Mesenchymal stem cell (in vitro differentiated cells and primary cell): ENCODE data around the gene STC2.
A peak's percentile ranks its signal among the peaks of the same experiment; 100 is the strongest.

Experiments
- DNase-seq: peaks from one replicate; pipeline ENCODE4 v3.0.0-alpha.2; 2013
- H2AFZ ChIP-seq: one replicate; pipeline ENCODE4 v1.6.1; 2013; ENCODE audit warnings: low read depth, mild to moderate bottlenecking, control low read depth, inconsistent platforms, low read length, moderate library complexity
- H2AK5ac ChIP-seq: 2 replicates; pipeline ENCODE4 v1.6.1; 2013; ENCODE audit warnings: low read length, moderate library complexity, mild to moderate bottlenecking, inconsistent platforms; ENCODE audit not compliant: severe bottlenecking
- H2BK120ac ChIP-seq: one replicate; pipeline ENCODE4 v1.6.1; 2013; ENCODE audit warnings: low read depth, mild to moderate bottlenecking, inconsistent platforms, low read length, moderate library complexity
- H2BK12ac ChIP-seq, 2 experiments: one replicate each; pipeline ENCODE4 v1.6.1; 2013; ENCODE audit warnings: inconsistent platforms in 2 of 2, low read length in 2 of 2, mild to moderate bottlenecking in 2 of 2, moderate library complexity in 2 of 2, control low read depth in 1 of 2
- H2BK15ac ChIP-seq: one replicate; pipeline ENCODE4 v1.6.1; 2013; ENCODE audit warnings: mild to moderate bottlenecking, low read depth, inconsistent platforms; ENCODE audit not compliant: poor library complexity, severe bottlenecking
- H2BK5ac ChIP-seq: 2 replicates; pipeline ENCODE4 v1.6.1; 2013; ENCODE audit warnings: low read depth, mild to moderate bottlenecking, low read length, control low read depth, inconsistent platforms; ENCODE audit not compliant: poor library complexity, severe bottlenecking
- H3K14ac ChIP-seq, 2 experiments: one replicate each; pipeline ENCODE4 v1.6.1; 2013; ENCODE audit warnings: inconsistent platforms in 2 of 2, low read length in 2 of 2, control low read depth in 1 of 2, mild to moderate bottlenecking in 1 of 2, moderate library complexity in 1 of 2
- H3K18ac ChIP-seq, 2 experiments: one replicate each; pipeline ENCODE4 v1.6.1; 2013; ENCODE audit warnings: inconsistent platforms in 2 of 2, low read length in 2 of 2, control low read depth in 1 of 2, low read depth in 1 of 2, mild to moderate bottlenecking in 1 of 2
- H3K23ac ChIP-seq, 2 experiments: one replicate each; pipeline ENCODE4 v1.6.1; 2013; ENCODE audit warnings: inconsistent platforms in 2 of 2, low read length in 2 of 2, mild to moderate bottlenecking in 2 of 2, moderate library complexity in 2 of 2, control low read depth in 1 of 2
- H3K27ac ChIP-seq: 2 replicates; pipeline ENCODE4 v1.5.1; 2013; ENCODE audit warnings: mild to moderate bottlenecking, moderate library complexity, low read length, control low read depth, inconsistent platforms; ENCODE audit not compliant: poor library complexity, severe bottlenecking
- H3K27me3 ChIP-seq, 2 experiments: 2 replicates each; pipeline versions ENCODE4 v1.6.1 to v1.7.0; 2013; ENCODE audit warnings: low read length in 2 of 2, mild to moderate bottlenecking in 2 of 2, moderate library complexity in 2 of 2, control low read depth in 1 of 2, inconsistent platforms in 1 of 2; ENCODE audit not compliant: control insufficient read depth in 1 of 2, insufficient read depth in 1 of 2
- H3K36me3 ChIP-seq, 2 experiments: 2 replicates each; pipeline versions ENCODE4 v1.6.1 to v1.7.0; 2013; ENCODE audit warnings: low read length in 2 of 2, control low read depth in 1 of 2, inconsistent platforms in 1 of 2, low read depth in 1 of 2, mild to moderate bottlenecking in 1 of 2; ENCODE audit not compliant: insufficient read depth in 2 of 2, control insufficient read depth in 1 of 2
- H3K4ac ChIP-seq, 2 experiments: one replicate each; pipeline ENCODE4 v1.6.1; 2013; ENCODE audit warnings: inconsistent platforms in 2 of 2, low read length in 2 of 2, mild to moderate bottlenecking in 2 of 2, moderate library complexity in 2 of 2, control low read depth in 1 of 2, low read depth in 1 of 2
- H3K4me1 ChIP-seq: 2 replicates; pipeline ENCODE4 v1.6.1; 2013; ENCODE audit warnings: low read depth, low read length, control low read depth; ENCODE audit not compliant: control insufficient read depth, insufficient read depth
- H3K4me2 ChIP-seq: 2 replicates; pipeline ENCODE4 v1.6.1; 2013; ENCODE audit warnings: low read length, mild to moderate bottlenecking, inconsistent platforms; ENCODE audit not compliant: poor library complexity, severe bottlenecking
- H3K4me3 ChIP-seq, 2 experiments: 2 replicates each; pipeline versions ENCODE4 v1.5.1 to v1.7.0; 2013; ENCODE audit warnings: low read length in 2 of 2, mild to moderate bottlenecking in 2 of 2, control low read depth in 1 of 2, low read depth in 1 of 2; ENCODE audit not compliant: insufficient read depth in 1 of 2
- H3K79me1 ChIP-seq: replicated peaks from 2 replicates; pipeline ENCODE4 v1.6.1; 2013; ENCODE audit warnings: mild to moderate bottlenecking, control low read depth, low read length, inconsistent platforms; ENCODE audit not compliant: poor library complexity, severe bottlenecking
- H3K9ac ChIP-seq: 2 replicates; pipeline ENCODE4 v1.7.0; 2013; ENCODE audit warnings: mild to moderate bottlenecking, low read length, moderate library complexity
- H3K9me3 ChIP-seq: 2 replicates; pipeline ENCODE4 v1.7.0; 2013; ENCODE audit warnings: mild to moderate bottlenecking, low read length; ENCODE audit not compliant: control insufficient read depth
- H4K8ac ChIP-seq: one replicate; pipeline ENCODE4 v1.6.1; 2013; ENCODE audit warnings: inconsistent platforms, mild to moderate bottlenecking, low read length, moderate library complexity
- H4K91ac ChIP-seq: one replicate; pipeline ENCODE4 v1.6.1; 2013; ENCODE audit warnings: mild to moderate bottlenecking, low read length, inconsistent platforms
- WGBS: methylation state at CpG from one replicate; pipeline ENCODE4 v1.1.7; 2013; ENCODE audit warnings: mixed read lengths; 5-methylcytosine and 5-hydroxymethylcytosine counted together

Gene STC2

DNA sequence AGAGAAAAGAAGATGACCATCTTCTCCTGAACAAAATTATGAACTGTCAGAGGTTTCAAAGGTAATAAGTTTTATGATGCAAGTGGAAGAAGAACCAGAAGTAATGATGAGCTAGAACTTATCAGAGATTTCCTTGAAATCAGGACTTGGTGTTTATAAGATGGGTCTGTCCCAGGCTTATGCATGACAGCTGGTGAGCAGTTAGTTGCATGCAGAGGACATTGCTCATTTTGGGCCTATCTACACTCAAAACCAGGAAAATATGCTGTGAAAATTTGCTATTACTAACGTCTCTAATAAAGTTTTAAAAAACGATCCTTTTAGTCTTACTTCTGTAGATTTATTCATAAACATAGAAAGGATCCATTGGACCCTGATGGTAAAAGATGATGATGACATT is 6.6 kb upstream of the STC2 start:
- no peak for DNase-seq
- no peaks in the 10 kb centered on the region for H3K36me3 ChIP-seq
- no peak overlapping the region for H2BK12ac ChIP-seq
- no peak overlapping the region for H4K8ac ChIP-seq
- H3K9me3 ChIP-seq, result no peaks in the 10 kb centered on the region
- H3K14ac ChIP-seq, result no peak overlapping the region
- WGBS, result no CpG with 5 or more reads among the region's 2 CpGs
- no peaks in the 10 kb centered on the region for H3K79me1 ChIP-seq
- H3K4ac ChIP-seq, result no peak overlapping the region
- H3K23ac ChIP-seq, result no peak overlapping the region
- H2BK5ac ChIP-seq, result no peak overlapping the region
- no peak overlapping the region for H2AK5ac ChIP-seq
- H3K4me2 ChIP-seq, result no peak overlapping the region
- H3K18ac ChIP-seq, result no peak overlapping the region
- no peak overlapping the region for H2BK15ac ChIP-seq
- H3K4me3 ChIP-seq, result no peak overlapping the region
- peak overlapping the region; percentile 7 for H3K9ac ChIP-seq
- H4K91ac ChIP-seq, result no peak overlapping the region
- H3K27me3 ChIP-seq, result no peaks in the 10 kb centered on the region
- no peak overlapping the region for H2AFZ ChIP-seq
- no peak overlapping the region for H2BK120ac ChIP-seq
- peaks cover 4% of the 10 kb centered on the region for H3K4me1 ChIP-seq
- H3K27ac ChIP-seq, result no peak overlapping the region

DNA sequence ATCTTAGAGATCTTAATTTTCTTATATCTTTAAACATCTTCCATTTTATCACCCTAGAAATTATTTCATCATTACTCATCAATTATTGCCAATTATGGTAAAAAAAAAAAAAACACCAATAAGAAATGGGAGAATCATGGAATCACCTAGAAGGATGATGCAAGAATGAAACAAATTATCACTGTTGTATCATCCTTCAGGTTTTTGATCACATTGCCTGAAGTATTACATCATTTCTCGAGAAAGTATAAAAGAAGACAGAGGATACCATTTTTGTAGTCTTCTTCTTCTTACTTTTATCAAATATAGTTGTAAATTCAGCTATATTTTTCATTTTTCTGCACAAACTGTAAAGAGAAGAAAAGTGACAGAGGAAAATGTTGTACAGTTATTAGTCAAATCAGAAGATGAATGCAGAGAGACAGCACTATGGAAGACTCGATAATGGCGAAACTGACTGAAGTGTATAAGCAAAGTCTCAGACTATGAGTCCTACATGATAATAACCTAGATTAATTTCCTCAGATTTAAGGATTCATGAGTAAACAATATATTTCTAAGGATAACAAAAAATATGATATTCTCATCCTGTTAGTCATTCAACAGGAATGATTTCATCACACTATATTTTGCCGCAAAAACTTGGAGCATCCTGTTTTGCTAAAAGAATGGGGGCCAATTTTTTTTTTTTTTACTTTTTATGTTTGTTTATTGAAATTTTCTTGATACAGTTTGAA is 5.9 kb upstream of the STC2 start:
- 40% methylated on average over 1 of the region's 4 CpGs for WGBS

DNA sequence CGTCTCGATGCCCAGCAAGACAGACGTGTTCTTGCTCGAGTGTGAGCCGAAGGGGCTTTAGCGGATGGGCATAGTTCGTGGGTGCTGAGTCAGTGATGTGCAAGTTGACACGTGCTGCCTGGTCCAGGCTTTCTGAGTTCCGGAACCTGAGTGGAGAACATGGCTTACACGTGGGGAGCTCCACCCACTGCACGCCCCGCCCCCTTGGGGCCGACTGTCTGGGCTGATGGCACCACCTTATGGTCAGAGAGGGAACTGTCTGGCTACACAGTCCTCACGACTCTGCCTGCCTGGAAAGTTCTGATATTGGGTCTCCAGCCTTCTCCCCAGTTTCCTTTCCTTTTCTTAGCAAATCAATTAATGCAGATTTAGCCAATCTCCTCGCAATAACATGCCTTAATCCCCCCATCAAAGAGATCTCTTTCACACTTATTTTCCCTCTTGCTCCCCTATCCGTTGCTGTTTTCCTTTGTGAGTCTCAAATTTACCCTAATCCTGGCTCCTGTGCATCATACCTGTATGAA is 3.8 kb upstream of the STC2 start:
- Histone ChIP-seq H2BK5ac (no peak overlapping the region), H2BK12ac (no peak overlapping the region), H3K4me2 (no peak overlapping the region), H2AK5ac (no peak overlapping the region), H2AFZ (no peak overlapping the region), H3K23ac (no peak overlapping the region), H3K18ac (peak overlapping the region in 1 of 2 experiments; percentile 78), H4K91ac (no peak overlapping the region), H3K9ac (no peak overlapping the region), H3K27ac (no peak overlapping the region), H3K9me3 (no peaks in the 10 kb centered on the region), H2BK120ac (no peak overlapping the region), H3K4me3 (no peak overlapping the region), H3K4me1 (peaks cover 25% of the 10 kb centered on the region), H4K8ac (no peak overlapping the region), H3K4ac (no peak overlapping the region), H3K27me3 (peaks cover 0 to 18% of the 10 kb centered on the region in 2 experiments), H3K36me3 (no peaks in the 10 kb centered on the region), H2BK15ac (peak overlapping the region; percentile 53), H3K79me1 (peaks cover 3% of the 10 kb centered on the region), H3K14ac (no peak overlapping the region)
- 49% methylated on average over 16 of the region's 16 CpGs for WGBS
- DNase-seq, result peak; percentile 82

More for the DNA sequence above, 5.9 kb upstream of the STC2 start:
- Histone ChIP-seq H2BK5ac (no peak overlapping the region), H2AFZ (no peak overlapping the region), H3K27me3 (no peaks in the 10 kb centered on the region), H4K91ac (no peak overlapping the region), H3K18ac (no peak overlapping the region), H3K36me3 (no peaks in the 10 kb centered on the region), H3K9ac (peak overlapping the region; percentile 70), H3K79me1 (no peaks in the 10 kb centered on the region), H3K9me3 (no peaks in the 10 kb centered on the region), H3K4me3 (no peak overlapping the region), H3K27ac (no peak overlapping the region), H2AK5ac (no peak overlapping the region), H3K4ac (no peak overlapping the region), H3K4me1 (peaks cover 6% of the 10 kb centered on the region), H3K14ac (no peak overlapping the region), H2BK120ac (no peak overlapping the region), H2BK12ac (no peak overlapping the region), H2BK15ac (no peak overlapping the region), H4K8ac (no peak overlapping the region), H3K4me2 (no peak overlapping the region), H3K23ac (no peak overlapping the region)
- peak; percentile 37 for DNase-seq

DNA sequence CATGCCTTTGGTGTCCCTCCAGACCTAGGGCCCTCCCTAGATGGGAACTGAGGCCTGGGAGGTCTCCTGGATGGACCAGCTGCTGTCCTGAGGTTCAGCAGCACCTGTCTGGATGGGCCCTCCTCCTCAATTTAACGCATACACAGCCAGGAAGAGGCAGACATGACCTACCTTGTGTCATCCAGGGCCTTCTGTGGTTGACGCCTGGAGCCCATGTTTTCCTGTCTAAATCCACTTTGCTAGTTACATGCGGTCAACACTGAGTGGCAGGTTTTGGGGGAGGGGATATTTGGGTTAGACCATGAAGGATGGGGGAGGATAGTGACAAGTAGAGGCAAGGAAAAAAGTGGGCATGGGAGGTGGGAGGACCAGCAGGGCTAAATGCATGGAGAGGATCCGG is 3.1 kb upstream of the STC2 start:
- Histone ChIP-seq H3K36me3 (no peaks in the 10 kb centered on the region), H3K4me1 (peaks cover 27% of the 10 kb centered on the region), H2BK15ac (peak overlapping the region; percentile 44), H2BK12ac (peak overlapping the region; percentile 12 to 50), H3K79me1 (peaks cover 3% of the 10 kb centered on the region), H3K18ac (no peak overlapping the region), H2BK120ac (no peak overlapping the region), H3K9ac (no peak overlapping the region), H2AFZ (no peak overlapping the region), H3K4ac (no peak overlapping the region), H3K27ac (no peak overlapping the region), H4K8ac (peak overlapping the region; percentile 5), H3K4me3 (no peak overlapping the region), H3K23ac (no peak overlapping the region), H3K27me3 (peaks cover 0 to 18% of the 10 kb centered on the region in 2 experiments), H3K14ac (no peak overlapping the region), H2BK5ac (no peak overlapping the region), H4K91ac (peak overlapping the region; percentile 48), H3K9me3 (no peaks in the 10 kb centered on the region), H3K4me2 (no peak overlapping the region), H2AK5ac (no peak overlapping the region)
- no peak for DNase-seq
- 98% methylated on average over 4 of the region's 4 CpGs for WGBS
